ENCODE measurements around the gene CLEC2A. TPM values are rescaled to one million over a fixed set of nuclear protein-coding genes. Genes with fewer than 3 reads are reported as not detected.

The CLEC2A gene
- total RNA-seq, 6 experiments from 2014 or later: not detected

DNA sequence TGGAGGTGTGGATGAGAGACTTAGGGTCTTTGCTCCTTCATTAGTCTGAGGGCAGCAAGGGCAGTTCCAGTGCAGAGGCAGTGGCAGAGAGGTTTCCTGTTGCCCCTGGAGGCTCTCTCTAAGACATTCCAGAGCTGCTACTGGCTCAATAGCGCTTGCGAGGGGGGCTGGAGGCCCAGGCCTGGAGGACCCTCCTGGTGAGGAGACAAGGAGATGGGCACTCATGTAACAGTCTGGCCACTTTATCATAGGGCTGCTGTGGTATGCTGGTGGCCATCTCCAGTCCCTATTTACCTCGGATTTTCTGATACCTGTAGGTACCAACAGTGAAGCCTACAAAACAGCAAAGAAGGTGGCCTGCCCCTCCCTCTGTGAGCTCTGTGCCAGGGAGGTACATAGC, 12.7 kb downstream of the CLEC2A start:
- TF ChIP-seq, protein P1, sequence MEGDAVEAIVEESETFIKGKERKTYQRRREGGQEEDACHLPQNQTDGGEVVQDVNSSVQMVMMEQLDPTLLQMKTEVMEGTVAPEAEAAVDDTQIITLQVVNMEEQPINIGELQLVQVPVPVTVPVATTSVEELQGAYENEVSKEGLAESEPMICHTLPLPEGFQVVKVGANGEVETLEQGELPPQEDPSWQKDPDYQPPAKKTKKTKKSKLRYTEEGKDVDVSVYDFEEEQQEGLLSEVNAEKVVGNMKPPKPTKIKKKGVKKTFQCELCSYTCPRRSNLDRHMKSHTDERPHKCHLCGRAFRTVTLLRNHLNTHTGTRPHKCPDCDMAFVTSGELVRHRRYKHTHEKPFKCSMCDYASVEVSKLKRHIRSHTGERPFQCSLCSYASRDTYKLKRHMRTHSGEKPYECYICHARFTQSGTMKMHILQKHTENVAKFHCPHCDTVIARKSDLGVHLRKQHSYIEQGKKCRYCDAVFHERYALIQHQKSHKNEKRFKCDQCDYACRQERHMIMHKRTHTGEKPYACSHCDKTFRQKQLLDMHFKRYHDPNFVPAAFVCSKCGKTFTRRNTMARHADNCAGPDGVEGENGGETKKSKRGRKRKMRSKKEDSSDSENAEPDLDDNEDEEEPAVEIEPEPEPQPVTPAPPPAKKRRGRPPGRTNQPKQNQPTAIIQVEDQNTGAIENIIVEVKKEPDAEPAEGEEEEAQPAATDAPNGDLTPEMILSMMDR (IDR thresholded peaks at IDR 0.05): no peak
- TF ChIP-seq POLR2A (IDR thresholded peaks at IDR 0.05): no peak
- H3K4me1 ChIP-seq: no peaks in the 10 kb centered on the region
- H3K4me3 ChIP-seq: no peak overlapping the region
- H3K9me3 ChIP-seq: no peaks in the 10 kb centered on the region
- H3K27me3 ChIP-seq: no peaks in the 10 kb centered on the region
- H3K27ac ChIP-seq: no peak overlapping the region
- DNase-seq: no peak
- 83% methylated on average over 2 of the region's 3 CpGs for WGBS (ENCODE audit: insufficient coverage, low coverage, low lambda C conversion rate, missing lambda C conversion rate)
- H3K36me3 ChIP-seq: no peaks in the 10 kb centered on the region
- intact Hi-C loops (cut with DNase I): loop anchor here in 1 of 2 donors (5.0 kb wide), 1 partner anchor 102 kb away; no protein-coding TSS in a partner anchor
- ATAC-seq: no peak

DNA sequence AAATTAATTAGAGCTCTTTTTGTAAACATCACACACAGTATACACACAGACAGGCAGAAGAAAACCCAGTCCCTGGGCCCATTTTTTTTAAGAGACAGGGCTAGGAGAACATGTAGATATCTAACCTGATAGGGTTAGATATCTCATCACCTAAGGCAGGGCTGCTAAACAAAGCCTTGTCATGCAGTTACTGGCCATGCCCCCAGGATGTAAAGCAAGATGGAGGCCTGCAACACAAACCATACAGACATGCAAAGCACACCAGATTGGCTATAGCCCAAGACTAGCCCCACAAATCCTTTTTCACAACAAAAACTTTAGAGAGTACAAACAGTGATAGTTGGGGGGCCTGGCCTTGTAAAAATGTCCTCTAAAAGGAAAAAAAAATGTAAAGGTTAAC, 20.5 kb downstream of the CLEC2A start:
- TF ChIP-seq, protein P1 (IDR thresholded peaks at IDR 0.05): no peak
- TF ChIP-seq POLR2A (IDR thresholded peaks at IDR 0.05): no peak
- intact Hi-C loops (cut with DNase I): no loop called here

DNA sequence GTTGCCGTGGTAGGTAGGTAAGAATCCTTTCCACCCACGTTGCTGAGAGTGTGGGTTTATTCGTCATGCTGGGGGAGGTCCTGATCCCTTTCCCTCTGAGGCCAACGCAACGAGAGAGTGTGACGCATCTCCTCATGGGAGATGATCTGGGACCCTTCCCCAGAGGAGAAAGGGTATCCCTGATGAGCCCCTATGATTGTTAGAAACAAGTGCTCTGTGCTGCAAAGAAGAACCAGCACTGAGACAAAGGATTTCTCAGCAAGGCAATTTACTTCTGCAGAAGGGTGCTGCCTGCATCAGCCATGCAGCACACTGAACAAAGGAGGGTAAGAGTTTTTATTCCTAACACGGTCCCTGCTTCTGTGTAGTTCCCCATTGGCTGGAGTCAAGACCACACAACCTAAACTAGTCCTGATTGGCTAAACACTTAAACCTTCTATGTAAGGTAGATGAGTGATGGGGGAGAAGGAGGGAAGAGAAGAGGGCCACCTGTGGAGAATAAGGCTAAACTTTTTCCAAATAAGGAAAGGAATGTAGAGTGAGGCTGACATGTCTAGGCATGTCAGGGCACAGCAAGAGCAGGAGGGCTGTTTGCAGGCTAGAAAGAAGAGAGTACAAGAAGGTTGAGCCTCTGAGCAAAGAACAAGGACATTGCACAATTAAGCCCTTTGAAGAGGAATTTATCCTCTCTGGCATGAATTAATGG, 21.3 kb downstream of the CLEC2A start:
- 59% methylated on average over 6 of the region's 7 CpGs for WGBS (ENCODE audit: insufficient coverage, low coverage, low lambda C conversion rate, missing lambda C conversion rate)
- intact Hi-C loops (cut with DNase I): no loop called here
- H3K27ac ChIP-seq: no peak overlapping the region
- peaks cover 0 to 5% (median 0%) of the 10 kb centered on the region in 4 donors for H3K9me3 ChIP-seq
- ATAC-seq (no peak), DNase-seq (no peak)
- H3K36me3 ChIP-seq: no peaks in the 10 kb centered on the region
- H3K4me3 ChIP-seq: no peak overlapping the region
- H3K27me3 ChIP-seq: no peaks in the 10 kb centered on the region
- TF ChIP-seq POLR2A (IDR thresholded peaks at IDR 0.05): no peak
- TF ChIP-seq, protein P1 (IDR thresholded peaks at IDR 0.05): no peak
- no peaks in the 10 kb centered on the region for H3K4me1 ChIP-seq

More for the DNA sequence above, 20.5 kb downstream of the CLEC2A start:
- Histone ChIP-seq H3K4me1 (no peaks in the 10 kb centered on the region), H3K27ac (no peak overlapping the region), H3K36me3 (no peaks in the 10 kb centered on the region), H3K27me3 (no peaks in the 10 kb centered on the region), H3K9me3 (peaks cover 0 to 5% (median 0%) of the 10 kb centered on the region in 4 donors), H3K4me3 (no peak overlapping the region)
- ATAC-seq (no peak), DNase-seq (no peak)

DNA sequence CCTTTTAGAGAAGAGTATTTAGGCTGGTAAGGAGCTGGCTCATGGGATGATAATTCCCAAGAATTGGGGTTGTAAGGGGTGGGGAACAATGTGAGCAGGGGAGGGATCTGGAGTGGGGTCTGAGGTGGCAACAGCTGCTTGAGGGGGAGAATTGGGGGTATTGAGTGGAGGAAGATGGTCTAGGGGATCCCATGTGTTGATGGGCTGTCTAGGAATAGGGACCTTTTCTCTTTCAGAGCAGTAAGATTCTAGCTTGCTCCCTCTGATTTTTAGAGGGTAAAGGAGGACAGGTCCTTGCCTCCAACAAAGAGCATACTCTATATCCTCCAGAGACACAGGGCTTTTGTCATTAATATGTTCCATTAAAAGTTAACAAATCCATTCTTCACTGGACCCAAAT, 22.4 kb downstream of the CLEC2A start:
- intact Hi-C loops (cut with DNase I): no loop called here
- ATAC-seq (no peak), DNase-seq (no peak)
- Histone ChIP-seq H3K36me3 (no peaks in the 10 kb centered on the region), H3K9me3 (peaks cover 0 to 5% (median 0%) of the 10 kb centered on the region in 4 donors), H3K4me1 (no peaks in the 10 kb centered on the region), H3K4me3 (no peak overlapping the region), H3K27me3 (no peaks in the 10 kb centered on the region), H3K27ac (no peak overlapping the region)
- TF ChIP-seq, protein P1 (IDR thresholded peaks at IDR 0.05): no peak
- no peak for TF ChIP-seq POLR2A (IDR thresholded peaks at IDR 0.05)
